ENCODE measurements around the gene ZC3H18.

ZC3H18 gene

GRCh38 chr16:88601313-88602036, 31.3 kb downstream of the ZC3H18 start:
- H3K4me3 ChIP-seq (ENCODE audit: low read length) = no peak overlapping the region
- WGBS (ENCODE audit: extremely low coverage, insufficient coverage, low lambda C conversion rate) = no CpG with 5 or more reads among the region's 9 CpGs
- H3K4me1 ChIP-seq (ENCODE audit: control insufficient read depth, low read depth, low read length) = no peaks in the 10 kb centered on the region
- no peak overlapping the region for H4K5ac ChIP-seq (ENCODE audit: low read length)
- H3K79me1 ChIP-seq (ENCODE audit: low read length) = no peaks in the 10 kb centered on the region
- H4K8ac ChIP-seq (ENCODE audit: low read depth, low read length) = no peak overlapping the region
- H3K27ac ChIP-seq (ENCODE audit: low read depth, low read length) = no peak overlapping the region
- no peak for DNase-seq
- no peaks in the 10 kb centered on the region for H3K27me3 ChIP-seq (ENCODE audit: insufficient read depth, low read length, poor library complexity)
- H3K56ac ChIP-seq (ENCODE audit: low read length) = no peak overlapping the region
- H3K18ac ChIP-seq (ENCODE audit: low read length) = no peak overlapping the region
- no peaks in the 10 kb centered on the region for H3K79me2 ChIP-seq (ENCODE audit: control insufficient read depth, insufficient read depth, low read length)
- no peak overlapping the region for H2BK120ac ChIP-seq (ENCODE audit: low read depth, low read length)
- H3K4me2 ChIP-seq (ENCODE audit: low read length) = no peak overlapping the region
- H2BK15ac ChIP-seq (replicated peaks; ENCODE audit: low read depth) = no peak overlapping the region
- no peak overlapping the region for H2BK5ac ChIP-seq (ENCODE audit: low read length)
- H3K36me3 ChIP-seq (ENCODE audit: control insufficient read depth, insufficient read depth, low read length) = peaks cover 13% of the 10 kb centered on the region
- no peak overlapping the region for H3K23ac ChIP-seq (ENCODE audit: low read length)
- H3K9ac ChIP-seq (ENCODE audit: low read length) = no peak overlapping the region
- H2AK5ac ChIP-seq (ENCODE audit: low read length) = no peak overlapping the region
- no peak overlapping the region for H3K4ac ChIP-seq (ENCODE audit: low read depth, low read length)

DNA sequence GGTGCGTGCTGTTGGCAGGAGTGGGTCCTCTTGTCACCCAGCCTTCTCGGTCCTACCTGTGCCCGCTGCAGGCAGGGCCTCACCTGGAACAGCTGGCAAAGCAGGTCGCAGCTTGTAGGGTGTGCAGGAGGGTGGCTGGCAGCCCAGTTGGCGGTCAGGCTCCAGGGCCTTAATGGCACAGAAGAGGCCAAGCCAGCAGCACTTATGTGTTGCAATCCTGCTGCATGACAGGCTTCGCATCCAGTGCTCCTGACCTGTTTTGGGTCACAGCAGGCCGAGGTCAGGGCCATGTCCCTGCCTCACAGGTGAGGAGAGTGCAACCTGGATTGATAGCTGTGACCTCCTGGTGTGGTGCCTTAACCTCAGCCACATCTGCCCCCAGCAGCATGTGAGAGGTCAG, 31.9 kb downstream of the ZC3H18 start:
- DNase-seq = no peak
- H2BK5ac ChIP-seq (ENCODE audit: low read length) = no peak overlapping the region
- H3K79me2 ChIP-seq (ENCODE audit: control insufficient read depth, insufficient read depth, low read length) = no peaks in the 10 kb centered on the region
- no peak overlapping the region for H3K4me2 ChIP-seq (ENCODE audit: low read length)
- no peak overlapping the region for H3K18ac ChIP-seq (ENCODE audit: low read length)
- H3K56ac ChIP-seq (ENCODE audit: low read length) = no peak overlapping the region
- H3K79me1 ChIP-seq (ENCODE audit: low read length) = no peaks in the 10 kb centered on the region
- H2BK120ac ChIP-seq (ENCODE audit: low read depth, low read length) = no peak overlapping the region
- H4K8ac ChIP-seq (ENCODE audit: low read depth, low read length) = no peak overlapping the region
- no peak overlapping the region for H2AK5ac ChIP-seq (ENCODE audit: low read length)
- no peak overlapping the region for H3K4ac ChIP-seq (ENCODE audit: low read depth, low read length)
- H3K27me3 ChIP-seq (ENCODE audit: insufficient read depth, low read length, poor library complexity) = no peaks in the 10 kb centered on the region
- no peak overlapping the region for H3K23ac ChIP-seq (ENCODE audit: low read length)
- no peak overlapping the region for H3K9ac ChIP-seq (ENCODE audit: low read length)
- no CpG with 5 or more reads among the region's 7 CpGs for WGBS (ENCODE audit: extremely low coverage, insufficient coverage, low lambda C conversion rate)
- no peaks in the 10 kb centered on the region for H3K4me1 ChIP-seq (ENCODE audit: control insufficient read depth, low read depth, low read length)
- H4K5ac ChIP-seq (ENCODE audit: low read length) = no peak overlapping the region
- no peak overlapping the region for H2BK15ac ChIP-seq (replicated peaks; ENCODE audit: low read depth)
- no peak overlapping the region for H3K4me3 ChIP-seq (ENCODE audit: low read length)
- peaks cover 13% of the 10 kb centered on the region for H3K36me3 ChIP-seq (ENCODE audit: control insufficient read depth, insufficient read depth, low read length)
- H3K27ac ChIP-seq (ENCODE audit: low read depth, low read length) = no peak overlapping the region

DNA sequence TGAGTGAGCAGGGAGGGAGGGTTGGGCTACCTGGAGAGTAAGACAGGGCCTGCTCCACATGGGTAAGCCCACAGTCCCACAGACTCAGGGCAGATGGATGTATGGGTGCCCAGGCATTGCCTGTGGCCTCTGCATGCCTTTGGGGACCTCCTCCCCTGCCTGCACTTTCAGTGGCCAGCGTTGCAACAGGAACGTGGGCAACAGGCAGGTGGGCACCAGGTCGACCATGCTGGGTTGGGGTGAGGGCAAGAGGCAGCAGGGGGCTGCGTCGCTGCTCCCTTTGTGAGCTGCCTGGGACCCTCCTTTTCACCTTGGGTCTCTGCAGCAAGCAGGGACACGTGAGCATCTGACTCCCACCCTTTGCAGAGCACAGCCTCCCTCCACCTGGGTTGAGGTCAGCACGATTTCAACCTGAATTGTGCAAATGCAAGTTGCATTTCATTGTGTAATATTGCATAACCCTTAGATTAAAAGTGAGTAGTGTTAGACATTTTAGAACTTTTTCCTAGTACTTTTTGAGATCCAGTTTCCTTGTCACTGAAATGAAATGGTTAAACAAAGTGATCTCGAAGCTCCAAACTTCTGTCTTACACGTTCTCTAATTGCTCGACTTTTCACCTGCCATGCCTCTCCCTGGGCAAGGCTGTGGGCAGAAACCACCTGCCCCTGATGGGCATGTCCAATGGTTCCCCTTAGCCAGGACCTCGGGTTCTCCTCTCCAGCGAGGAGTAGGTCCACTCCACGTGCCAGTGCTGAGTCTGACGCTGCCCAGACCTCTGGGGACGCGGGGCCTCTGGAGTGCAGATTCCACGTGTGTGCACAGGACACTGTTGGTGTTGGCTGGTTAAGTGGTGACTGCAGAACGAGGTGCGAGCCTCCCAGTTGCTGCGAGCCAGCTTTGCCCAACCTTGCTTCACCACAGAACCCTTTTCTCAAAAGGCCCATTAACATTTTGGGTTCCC, 35.3 kb downstream of the ZC3H18 start:
- WGBS (ENCODE audit: extremely low coverage, insufficient coverage, low lambda C conversion rate) = no CpG with 5 or more reads among the region's 20 CpGs

GRCh38 chr16:88606148-88606757, 36.0 kb downstream of the ZC3H18 start:
- no peak overlapping the region for H2BK5ac ChIP-seq (ENCODE audit: low read length)
- no peak overlapping the region for H3K18ac ChIP-seq (ENCODE audit: low read length)
- H3K27ac ChIP-seq (ENCODE audit: low read depth, low read length) = no peak overlapping the region
- no peak overlapping the region for H4K5ac ChIP-seq (ENCODE audit: low read length)
- no peak overlapping the region for H3K4me3 ChIP-seq (ENCODE audit: low read length)
- H4K8ac ChIP-seq (ENCODE audit: low read depth, low read length) = no peak overlapping the region
- no CpG with 5 or more reads among the region's 17 CpGs for whole genome bisulfite sequencing (ENCODE audit: extremely low coverage, insufficient coverage, low lambda C conversion rate)
- no peak overlapping the region for H3K56ac ChIP-seq (ENCODE audit: low read length)
- H3K9ac ChIP-seq (ENCODE audit: low read length) = no peak overlapping the region
- H3K36me3 ChIP-seq (ENCODE audit: control insufficient read depth, insufficient read depth, low read length) = peaks cover 6% of the 10 kb centered on the region
- H3K4ac ChIP-seq (ENCODE audit: low read depth, low read length) = no peak overlapping the region
- no peak for DNase-seq
- H2BK120ac ChIP-seq (ENCODE audit: low read depth, low read length) = no peak overlapping the region
- no peak overlapping the region for H2BK15ac ChIP-seq (replicated peaks; ENCODE audit: low read depth)
- H3K27me3 ChIP-seq (ENCODE audit: insufficient read depth, low read length, poor library complexity) = no peaks in the 10 kb centered on the region
- no peak overlapping the region for H3K4me2 ChIP-seq (ENCODE audit: low read length)
- no peak overlapping the region for H3K23ac ChIP-seq (ENCODE audit: low read length)
- no peak overlapping the region for H2AK5ac ChIP-seq (ENCODE audit: low read length)
- H3K79me2 ChIP-seq (ENCODE audit: control insufficient read depth, insufficient read depth, low read length) = no peaks in the 10 kb centered on the region
- H3K4me1 ChIP-seq (ENCODE audit: control insufficient read depth, low read depth, low read length) = no peaks in the 10 kb centered on the region
- no peaks in the 10 kb centered on the region for H3K79me1 ChIP-seq (ENCODE audit: low read length)

More for the DNA sequence above, 35.3 kb downstream of the ZC3H18 start:
- Histone ChIP-seq H3K56ac (ENCODE audit: low read length) (no peak overlapping the region), H3K4ac (ENCODE audit: low read depth, low read length) (no peak overlapping the region), H2AK5ac (ENCODE audit: low read length) (no peak overlapping the region), H2BK5ac (ENCODE audit: low read length) (no peak overlapping the region), H3K23ac (ENCODE audit: low read length) (no peak overlapping the region), H3K79me2 (ENCODE audit: control insufficient read depth, insufficient read depth, low read length) (no peaks in the 10 kb centered on the region), H3K4me2 (ENCODE audit: low read length) (no peak overlapping the region), H3K27ac (ENCODE audit: low read depth, low read length) (no peak overlapping the region), H2BK120ac (ENCODE audit: low read depth, low read length) (no peak overlapping the region), H3K4me1 (ENCODE audit: control insufficient read depth, low read depth, low read length) (no peaks in the 10 kb centered on the region), H3K36me3 (ENCODE audit: control insufficient read depth, insufficient read depth, low read length) (peaks cover 6% of the 10 kb centered on the region), H3K18ac (ENCODE audit: low read length) (no peak overlapping the region), H3K27me3 (ENCODE audit: insufficient read depth, low read length, poor library complexity) (no peaks in the 10 kb centered on the region), H3K79me1 (ENCODE audit: low read length) (no peaks in the 10 kb centered on the region), H3K4me3 (ENCODE audit: low read length) (no peak overlapping the region), H4K8ac (ENCODE audit: low read depth, low read length) (no peak overlapping the region), H3K9ac (ENCODE audit: low read length) (no peak overlapping the region), H4K5ac (ENCODE audit: low read length) (no peak overlapping the region), H2BK15ac (replicated peaks; ENCODE audit: low read depth) (no peak overlapping the region)
- DNase-seq = no peak

- H4K8ac ChIP-seq (ENCODE audit: low read depth, low read length) = no peak overlapping the region
Observed at GRCh38 chr16:88608076-88608475, 37.9 kb downstream of the ZC3H18 start.

More at GRCh38 chr16:88608076-88608475, 37.9 kb downstream of the ZC3H18 start:
- Histone ChIP-seq H3K56ac (ENCODE audit: low read length) (no peak overlapping the region), H3K27me3 (ENCODE audit: insufficient read depth, low read length, poor library complexity) (no peaks in the 10 kb centered on the region), H3K79me2 (ENCODE audit: control insufficient read depth, insufficient read depth, low read length) (no peaks in the 10 kb centered on the region), H3K18ac (ENCODE audit: low read length) (no peak overlapping the region), H3K27ac (ENCODE audit: low read depth, low read length) (no peak overlapping the region), H3K9ac (ENCODE audit: low read length) (no peak overlapping the region), H4K5ac (ENCODE audit: low read length) (no peak overlapping the region), H2BK5ac (ENCODE audit: low read length) (no peak overlapping the region), H3K4me3 (ENCODE audit: low read length) (no peak overlapping the region), H3K4me2 (ENCODE audit: low read length) (no peak overlapping the region), H3K36me3 (ENCODE audit: control insufficient read depth, insufficient read depth, low read length) (peaks cover 3% of the 10 kb centered on the region), H3K23ac (ENCODE audit: low read length) (no peak overlapping the region), H2BK15ac (replicated peaks; ENCODE audit: low read depth) (no peak overlapping the region), H3K4ac (ENCODE audit: low read depth, low read length) (no peak overlapping the region), H3K79me1 (ENCODE audit: low read length) (peaks cover 1% of the 10 kb centered on the region), H2AK5ac (ENCODE audit: low read length) (no peak overlapping the region), H2BK120ac (ENCODE audit: low read depth, low read length) (no peak overlapping the region), H3K4me1 (ENCODE audit: control insufficient read depth, low read depth, low read length) (no peaks in the 10 kb centered on the region)
- no peak for DNase-seq
- WGBS (ENCODE audit: extremely low coverage, insufficient coverage, low lambda C conversion rate) = no CpG with 5 or more reads among the region's 6 CpGs
